Embryonic facial prominence (tissue), 1 donor: Measurements from ENCODE around the gene UTP4.
A peak's percentile ranks its signal among the peaks of the same experiment; 100 is the strongest.
"Not testable (repeated sequence)": the region's sequence is repeated elsewhere in the genome, so short reads cannot be mapped to it uniquely, and the experiment has no call there.

Experiments used
- DNase-seq: peaks from one replicate; pipeline ENCODE4 v3.0.0-alpha.2; 2016; ENCODE audit errors: extremely low spot score

Gene UTP4

DNA sequence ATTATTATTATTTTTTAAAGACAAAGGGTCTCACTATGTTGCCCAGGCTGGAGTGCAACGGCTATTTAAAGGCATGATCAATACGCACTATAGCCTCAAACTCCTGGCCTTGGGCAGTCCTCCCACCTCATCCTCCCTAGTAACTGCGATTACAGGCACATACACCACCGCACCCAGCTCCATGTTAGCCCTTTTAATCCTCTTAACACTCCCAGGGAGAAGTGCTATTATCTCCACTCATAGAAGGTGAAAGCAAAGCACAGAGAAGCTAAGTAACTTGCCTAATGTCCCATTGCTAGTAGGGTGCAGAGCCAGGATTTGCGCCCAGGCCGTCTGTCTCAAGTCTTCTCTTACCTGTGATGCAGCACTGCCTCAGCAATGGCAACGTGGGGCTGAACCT, 22.0 kb upstream of the UTP4 start:
- DNase-seq: no peak

DNA sequence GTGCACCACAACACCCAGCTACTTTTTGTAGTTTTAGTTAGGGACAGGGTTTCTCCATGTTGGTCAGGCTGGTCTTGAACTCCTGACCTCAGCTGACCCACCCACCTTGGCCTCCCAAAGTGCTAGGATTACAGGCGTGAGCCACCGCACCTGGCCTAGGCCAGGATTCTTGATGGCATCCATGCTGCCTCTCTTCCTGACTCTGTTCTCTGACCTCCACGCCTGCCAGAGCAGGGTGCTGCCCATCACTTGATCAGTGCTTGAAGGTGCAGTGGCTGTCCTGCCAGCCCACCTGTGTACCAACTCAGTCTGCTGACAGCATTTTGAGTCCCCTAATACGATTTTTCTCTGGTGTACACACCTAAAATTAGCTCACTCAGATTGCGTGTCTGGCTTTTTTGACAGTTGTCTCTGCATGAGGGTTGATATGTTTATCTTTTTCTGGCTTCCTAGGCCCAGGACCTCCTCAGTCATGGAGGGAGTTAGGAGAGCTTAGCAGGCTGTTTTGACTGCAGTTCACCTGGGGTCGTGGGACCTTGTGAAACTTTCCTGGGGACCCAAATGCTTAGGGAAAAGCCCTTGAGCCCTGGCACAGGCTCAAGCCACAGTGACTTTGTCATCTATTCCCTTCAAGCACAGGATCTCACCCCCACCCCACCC, 21.1 kb upstream of the UTP4 start:
- DNase-seq: no peak

DNA sequence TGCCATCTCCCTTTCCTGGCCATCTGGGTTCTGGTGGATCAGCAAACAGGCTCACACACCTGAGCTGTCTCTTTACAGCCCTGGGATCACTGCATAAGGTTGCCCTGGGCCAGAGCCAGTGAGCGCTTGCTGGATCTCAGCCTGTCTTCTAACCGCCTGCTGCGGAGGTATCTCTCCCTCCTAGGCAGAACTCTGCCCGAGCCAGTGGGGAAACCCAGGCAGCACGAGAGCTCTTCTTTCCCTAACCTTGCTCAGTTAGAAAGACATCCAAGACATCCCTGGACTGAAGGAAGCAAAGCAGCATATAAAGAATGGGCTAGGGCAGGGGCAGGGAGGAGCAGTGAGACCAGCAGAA, 20.6 kb upstream of the UTP4 start:
- DNase-seq: no peak

DNA sequence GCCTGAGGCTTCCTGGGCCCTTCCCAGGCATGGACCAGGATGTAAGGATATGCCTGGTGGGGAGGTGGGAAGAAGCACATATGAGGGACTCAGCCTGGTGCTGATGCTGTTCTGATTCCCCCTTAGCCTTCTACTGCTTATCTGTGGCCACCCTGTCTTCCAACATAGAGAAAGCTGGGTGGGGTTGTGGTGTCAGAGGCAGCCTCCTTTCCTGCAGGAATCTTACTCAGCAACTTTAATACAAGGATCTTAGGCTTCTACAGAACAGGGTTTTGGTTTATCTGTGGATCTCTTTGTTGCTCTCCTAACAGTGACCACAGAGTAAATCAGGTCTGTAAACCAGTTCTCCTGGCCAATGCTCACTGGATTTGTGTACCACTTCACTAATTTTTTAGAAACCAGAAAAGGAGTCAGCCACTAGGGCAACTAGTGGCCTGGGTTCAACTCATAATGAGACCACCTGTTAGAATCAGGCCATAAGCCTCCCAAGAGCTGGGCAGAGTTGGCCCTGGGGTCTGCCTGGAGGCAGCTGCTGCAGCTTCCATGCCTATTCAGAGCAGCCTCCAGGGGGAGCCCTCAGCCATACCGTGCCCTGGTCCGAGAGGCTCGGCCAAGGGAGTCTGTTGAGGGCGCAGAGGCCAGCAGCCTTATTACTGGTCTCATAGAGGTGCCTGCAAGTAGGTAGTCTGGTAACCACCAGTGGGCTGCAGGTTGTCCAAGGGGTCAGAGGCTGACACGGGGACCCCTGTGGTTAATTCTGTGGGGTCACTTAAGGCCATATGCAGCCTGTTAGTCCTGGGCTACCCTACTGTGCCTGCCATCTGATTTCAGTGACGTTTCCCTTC, 19.9 kb upstream of the UTP4 start:
- no peak for DNase-seq

DNA sequence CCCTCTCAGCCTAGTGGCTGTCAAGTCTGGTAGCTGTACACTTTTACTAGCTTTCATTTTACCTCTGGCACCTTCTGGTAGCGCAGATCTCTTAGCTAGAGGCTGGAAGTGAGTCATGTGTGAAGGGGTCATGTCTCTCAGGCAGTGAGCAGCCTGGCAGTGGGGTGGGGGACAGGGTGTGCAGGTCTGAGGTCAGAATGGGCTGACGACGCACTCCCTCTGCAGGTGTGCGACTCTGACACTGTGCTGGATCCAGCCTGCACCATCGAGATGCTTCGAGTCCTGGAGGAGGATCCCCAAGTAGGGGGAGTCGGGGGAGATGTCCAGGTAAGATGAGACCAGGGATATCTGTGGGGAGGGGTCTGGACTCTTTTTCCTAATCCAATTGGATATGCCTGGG, 19.2 kb upstream of the UTP4 start:
- DNase-seq: no peak

DNA sequence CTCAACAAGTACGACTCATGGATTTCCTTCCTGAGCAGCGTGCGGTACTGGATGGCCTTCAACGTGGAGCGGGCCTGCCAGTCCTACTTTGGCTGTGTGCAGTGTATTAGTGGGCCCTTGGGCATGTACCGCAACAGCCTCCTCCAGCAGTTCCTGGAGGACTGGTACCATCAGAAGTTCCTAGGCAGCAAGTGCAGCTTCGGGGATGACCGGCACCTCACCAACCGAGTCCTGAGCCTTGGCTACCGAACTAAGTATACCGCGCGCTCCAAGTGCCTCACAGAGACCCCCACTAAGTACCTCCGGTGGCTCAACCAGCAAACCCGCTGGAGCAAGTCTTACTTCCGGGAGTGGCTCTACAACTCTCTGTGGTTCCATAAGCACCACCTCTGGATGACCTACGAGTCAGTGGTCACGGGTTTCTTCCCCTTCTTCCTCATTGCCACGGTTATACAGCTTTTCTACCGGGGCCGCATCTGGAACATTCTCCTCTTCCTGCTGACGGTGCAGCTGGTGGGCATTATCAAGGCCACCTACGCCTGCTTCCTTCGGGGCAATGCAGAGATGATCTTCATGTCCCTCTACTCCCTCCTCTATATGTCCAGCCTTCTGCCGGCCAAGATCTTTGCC, 18.0 kb upstream of the UTP4 start:
- no peak for DNase-seq

DNA sequence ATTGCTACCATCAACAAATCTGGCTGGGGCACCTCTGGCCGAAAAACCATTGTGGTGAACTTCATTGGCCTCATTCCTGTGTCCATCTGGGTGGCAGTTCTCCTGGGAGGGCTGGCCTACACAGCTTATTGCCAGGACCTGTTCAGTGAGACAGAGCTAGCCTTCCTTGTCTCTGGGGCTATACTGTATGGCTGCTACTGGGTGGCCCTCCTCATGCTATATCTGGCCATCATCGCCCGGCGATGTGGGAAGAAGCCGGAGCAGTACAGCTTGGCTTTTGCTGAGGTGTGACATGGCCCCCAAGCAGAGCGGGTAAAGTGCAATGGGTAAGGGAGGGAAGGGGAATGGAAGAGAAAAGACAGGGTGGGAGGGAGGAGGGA, 17.5 kb upstream of the UTP4 start:
- DNase-seq: no peak

DNA sequence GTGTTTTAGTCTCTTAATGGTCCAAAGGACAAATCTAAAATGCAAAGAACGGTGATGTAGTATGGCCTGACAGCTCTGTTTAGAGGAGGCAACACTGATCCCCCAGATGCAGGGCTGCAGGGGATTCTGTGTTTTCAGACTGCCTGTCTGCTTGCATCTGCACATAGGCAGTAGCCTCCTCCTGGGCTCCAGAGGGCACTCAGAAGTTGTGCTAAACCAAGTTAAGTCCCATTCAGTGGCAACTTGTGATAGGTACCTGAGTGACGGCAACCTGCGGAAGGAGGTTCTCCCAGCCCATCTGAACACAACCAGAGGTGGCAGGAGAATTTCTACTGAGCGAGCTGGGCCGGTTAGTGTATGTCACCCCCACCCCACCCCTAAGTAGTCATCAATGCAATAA, 17.1 kb upstream of the UTP4 start:
- no peak for DNase-seq

DNA sequence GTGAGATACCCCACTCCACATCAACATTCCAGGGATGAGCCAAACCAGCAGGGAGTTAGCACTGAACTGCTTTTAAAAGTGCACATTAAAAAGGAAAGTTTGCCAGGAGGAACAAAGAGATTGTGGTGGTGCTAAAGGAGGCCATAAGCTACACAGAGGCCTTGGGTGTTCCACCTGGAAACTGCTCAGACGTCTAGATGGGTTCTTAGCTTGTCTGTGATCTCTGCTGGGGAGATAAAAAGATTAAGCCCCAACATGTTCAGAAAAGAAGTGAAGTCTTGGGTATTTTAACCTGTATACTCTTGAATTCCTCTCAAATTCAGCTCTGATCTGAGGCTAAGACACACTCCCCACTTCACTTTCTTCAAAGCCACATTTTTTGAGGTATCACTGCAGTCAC, 16.6 kb upstream of the UTP4 start:
- DNase-seq: no peak

DNA sequence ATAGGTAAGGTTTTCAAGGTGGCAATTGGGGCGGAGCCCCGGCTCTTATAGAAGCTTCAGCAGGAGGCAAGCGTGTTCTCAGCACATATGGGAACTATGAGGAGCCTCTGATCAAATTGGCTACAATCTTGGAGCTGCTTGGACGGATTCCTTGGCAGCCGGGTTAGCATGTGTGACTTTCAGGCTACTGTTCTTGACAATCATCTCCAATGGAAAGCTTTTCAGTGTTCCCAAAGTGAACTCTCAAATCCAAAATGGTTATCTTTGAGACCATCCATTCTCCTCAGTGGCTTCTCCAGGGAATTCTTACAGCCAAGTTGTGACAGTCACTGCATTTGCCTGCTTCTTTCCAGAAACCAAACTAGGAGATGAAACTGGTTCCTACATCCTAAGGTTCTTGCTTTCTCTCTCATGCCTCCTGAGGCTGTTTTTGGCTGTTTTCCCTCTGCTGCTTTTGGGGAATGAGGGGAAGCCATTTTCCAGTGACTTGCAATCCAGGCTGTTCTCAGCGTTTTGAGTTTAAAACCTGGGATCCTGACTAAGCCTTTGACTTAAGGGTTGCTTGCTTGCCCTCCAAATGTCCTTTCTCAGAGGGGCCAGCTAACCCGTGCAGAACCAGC, 16.1 kb upstream of the UTP4 start:
- DNase-seq: no peak

DNA sequence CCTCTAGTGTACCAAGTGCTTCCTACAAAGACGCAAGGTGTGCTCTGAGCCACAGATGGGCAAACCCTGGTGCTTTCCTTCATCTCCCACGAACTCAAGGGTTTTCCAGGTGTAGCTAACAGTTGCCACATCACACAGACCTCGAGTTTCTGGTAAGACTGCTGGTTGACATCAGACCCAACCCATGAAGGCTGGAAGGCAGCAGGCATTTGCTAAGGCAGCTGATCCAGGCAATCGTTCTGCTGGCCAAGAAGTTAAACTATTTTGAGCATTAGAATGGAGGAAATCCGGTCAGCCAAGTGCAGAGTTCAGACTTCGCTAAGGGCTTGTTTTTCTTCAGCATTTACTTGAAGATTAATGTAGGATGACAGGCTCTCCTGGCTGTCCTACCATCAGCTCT, 15.5 kb upstream of the UTP4 start:
- DNase-seq: no peak

DNA sequence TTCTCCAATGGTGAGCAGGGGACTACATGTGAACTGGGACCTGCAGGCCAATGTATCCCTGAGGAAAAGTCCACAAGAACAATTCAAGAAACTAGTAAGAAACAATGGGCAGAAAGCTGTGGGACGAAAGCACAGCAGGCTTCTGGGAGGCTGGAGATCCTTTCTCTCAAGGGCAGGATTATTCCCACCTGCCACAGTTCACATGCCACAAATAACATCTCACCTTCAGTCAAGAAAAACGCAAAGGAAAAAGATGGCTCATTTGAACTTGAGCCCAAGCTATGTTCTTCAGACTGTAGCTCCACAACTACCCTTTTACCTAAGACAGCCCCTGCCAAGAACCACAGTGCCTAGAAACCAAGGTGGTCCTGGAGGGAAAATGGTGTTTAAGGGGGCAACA, 14.0 kb upstream of the UTP4 start:
- no peak for DNase-seq

DNA sequence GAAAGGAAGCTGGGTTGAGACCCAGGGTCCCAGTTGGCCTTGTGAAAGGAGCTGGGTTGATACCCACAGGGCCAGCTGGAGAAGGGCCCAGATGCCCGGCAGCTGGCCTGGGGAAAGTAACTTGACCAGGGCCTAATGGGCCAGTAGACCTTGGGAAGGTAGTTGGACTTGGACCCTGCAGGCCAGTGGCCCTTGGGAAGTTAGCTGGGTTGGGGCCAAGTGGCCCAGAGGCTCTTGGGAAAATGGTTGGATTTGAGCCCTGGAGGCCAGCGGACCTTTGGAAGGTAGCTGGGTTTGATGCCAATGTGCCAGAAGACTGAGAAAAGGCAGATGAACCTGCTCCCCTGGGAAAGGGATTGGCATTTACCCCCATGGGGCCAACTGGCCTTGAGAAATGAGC, 13.5 kb upstream of the UTP4 start:
- no peak for DNase-seq

DNA sequence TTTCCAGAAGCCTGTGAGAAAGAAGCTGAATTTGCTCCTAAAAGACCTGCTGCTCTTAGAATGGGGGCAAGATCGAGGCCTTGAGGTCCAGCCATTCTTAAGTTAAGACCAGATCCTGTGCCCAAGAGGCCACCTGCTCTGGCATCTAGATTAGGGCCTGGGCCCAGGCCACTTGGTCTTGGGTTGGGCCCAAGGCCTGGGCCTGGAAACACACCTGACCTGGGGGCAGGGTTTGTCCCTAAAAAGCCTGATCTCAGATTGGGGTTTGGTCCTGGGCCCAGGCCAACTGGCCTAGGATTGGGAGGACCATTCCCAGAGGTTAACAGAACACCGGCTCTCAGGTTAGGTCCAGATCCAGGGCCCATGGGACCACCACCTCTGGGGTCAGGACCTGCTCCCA, 12.9 kb upstream of the UTP4 start:
- no peak for DNase-seq

DNA sequence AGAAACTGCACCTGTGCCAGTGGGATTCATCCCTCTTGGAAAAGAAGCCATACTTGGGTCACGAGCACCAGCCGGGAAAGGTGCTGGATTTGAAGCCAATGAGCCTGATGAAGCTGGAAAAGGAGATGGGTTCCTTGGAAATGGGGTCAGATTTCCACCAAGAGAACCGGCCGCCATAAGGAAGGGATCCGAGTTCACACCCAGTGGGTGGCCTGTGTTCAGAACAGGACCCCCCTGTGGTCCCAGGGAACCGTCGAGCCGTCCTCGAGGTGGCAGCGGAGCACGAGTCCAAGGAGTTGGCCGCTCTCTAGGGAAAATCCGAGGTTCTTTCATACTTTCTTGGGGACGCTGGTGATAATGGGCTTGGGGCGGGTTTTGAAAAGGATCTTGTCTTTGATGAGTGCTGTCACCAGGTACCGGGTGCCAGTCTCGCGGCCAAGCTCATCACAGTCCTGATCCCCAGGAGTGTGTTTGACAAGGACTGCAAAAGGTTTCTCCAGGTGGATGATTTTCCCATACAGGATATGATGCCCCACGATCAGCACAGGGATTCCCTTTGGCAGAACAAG, 12.3 kb upstream of the UTP4 start:
- no peak for DNase-seq

DNA sequence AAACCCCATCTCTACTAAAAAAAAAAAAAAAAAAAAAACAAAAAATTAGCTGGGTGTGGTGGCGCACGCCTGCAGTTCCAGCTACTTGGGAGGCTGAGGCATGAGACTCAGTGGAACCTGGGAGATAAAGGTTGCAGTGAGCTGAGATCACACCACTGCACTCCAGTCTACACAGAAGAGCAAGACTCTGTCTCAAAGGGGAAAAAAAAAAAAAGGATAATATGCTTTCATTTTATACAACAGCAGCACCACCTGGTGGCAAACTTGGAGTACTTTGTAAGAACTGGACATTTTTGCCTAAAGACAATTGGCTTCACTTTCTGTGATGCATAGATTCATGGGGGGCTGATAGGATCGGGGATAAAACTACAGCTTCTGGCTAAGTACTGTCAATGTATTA, 8.5 kb upstream of the UTP4 start:
- peak; percentile 48 for DNase-seq

DNA sequence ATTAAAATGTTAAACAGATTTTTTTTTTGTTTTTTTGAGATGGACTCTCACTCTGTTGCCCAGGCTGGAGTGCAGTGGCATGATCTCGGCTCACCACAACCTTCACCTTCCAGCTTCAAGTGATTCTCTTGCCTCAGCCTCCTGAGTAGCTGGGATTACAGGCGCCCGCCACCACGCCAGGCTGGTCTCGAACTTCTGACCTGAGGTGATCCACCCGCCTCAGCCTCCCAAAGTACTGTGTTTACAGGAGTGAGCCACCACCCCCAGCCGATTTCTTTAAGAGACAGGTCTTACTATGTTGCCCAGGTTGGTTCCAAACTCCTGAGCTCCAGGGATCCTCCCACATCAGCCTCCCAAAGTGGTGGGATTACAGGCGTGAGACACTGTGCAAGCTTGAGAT, 8.0 kb upstream of the UTP4 start:
- not testable (repeated sequence) for DNase-seq

DNA sequence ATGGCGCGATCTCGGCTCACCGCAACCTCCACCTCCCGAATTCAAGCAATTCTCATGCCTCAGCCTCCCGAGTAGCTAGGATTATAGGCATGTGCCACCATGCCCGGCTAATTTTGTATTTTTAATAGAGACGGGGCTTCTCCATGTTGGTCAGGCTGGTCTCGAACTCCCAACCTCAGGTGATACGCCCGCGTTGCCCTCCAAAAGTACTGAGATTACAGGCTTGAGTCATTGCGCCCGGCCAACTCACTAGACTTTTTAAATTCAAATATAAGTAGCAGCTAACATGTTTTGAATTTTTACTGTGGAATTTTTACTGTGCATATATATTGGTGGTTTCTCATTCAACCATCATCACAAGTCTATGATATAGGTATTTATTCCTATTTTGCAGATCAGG, 7.5 kb upstream of the UTP4 start:
- DNase-seq: not testable (repeated sequence)

DNA sequence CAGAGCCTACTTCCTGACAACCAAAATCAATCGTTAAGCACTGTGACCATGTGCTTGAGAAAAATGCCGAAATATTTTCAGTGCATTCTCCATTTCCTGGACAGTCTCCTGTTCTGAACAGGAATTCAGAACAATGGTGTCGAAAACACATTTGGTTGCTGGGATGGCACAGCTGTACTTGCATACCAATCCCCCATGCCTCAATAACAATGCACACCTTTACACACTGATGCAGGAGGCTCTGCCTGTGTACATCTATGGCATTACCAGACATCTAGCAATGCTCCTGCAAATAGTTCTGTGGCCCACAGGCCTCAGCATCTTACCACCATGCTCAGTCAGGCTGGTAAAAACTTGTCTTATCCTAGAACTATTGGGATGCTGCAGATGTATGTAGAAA, 6.2 kb upstream of the UTP4 start:
- no peak for DNase-seq

DNA sequence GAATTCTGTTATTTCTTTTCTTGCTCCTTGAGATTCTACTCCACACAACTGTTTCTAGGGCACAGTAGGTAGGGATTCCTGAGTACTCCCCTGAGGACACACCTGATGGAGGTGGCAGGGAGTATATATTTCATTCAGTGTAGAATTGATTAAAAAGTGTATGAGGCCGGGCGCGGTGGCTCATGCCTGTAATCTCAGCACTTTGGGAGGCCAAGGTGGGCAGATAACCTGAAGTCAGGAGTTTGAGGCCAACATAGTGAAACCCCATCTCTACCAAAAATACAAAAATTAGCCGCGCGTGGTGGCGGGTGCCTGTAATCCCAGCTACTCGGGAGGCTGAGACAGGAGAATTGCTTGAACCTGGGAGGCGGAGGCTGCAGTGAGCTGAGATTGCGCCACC, 5.6 kb upstream of the UTP4 start:
- not testable (repeated sequence) for DNase-seq

DNA sequence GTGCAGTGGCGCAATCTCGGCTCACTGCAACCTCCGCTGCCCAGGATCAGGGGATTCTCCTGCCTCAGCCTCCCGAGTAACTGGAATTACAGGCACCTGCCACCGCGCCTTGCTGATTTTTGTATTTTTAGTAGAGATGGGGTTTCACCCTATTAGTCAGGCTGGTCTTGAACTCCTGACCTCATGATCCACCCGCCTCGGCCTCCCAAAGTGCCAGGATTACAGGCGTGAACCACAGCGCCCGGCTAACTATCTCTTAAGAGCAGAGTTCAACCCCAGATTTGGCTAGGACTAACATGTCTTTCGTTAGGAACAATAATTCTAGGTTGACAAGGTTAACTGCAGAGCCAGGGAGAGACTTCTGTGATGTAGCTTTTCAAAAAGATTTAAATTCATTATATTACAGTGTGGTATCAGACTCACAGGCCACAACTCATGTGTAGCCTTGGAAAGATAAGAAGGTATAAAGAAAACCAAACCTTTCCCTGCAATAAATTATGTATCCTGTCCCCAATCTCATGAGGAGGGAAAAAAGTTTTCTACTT, 4.4 kb upstream of the UTP4 start:
- DNase-seq: no peak

DNA sequence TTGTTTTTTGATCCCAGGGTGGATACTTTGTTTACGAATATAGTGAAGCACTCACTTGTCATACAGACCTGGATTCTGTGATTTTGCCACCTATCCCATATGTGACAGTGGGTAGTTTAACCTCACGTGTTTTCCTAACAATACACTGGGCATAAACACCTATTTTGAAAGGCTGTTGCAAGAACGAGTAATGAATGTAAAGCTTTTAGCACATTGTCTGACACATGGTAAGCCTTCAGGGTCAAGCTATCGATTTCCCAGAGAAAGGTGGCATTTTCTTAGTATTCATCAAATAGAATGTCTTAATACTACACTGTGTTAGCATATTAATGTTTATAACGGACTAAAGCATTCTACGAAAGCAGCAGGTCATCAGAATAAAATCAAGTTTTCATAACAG, 2.0 kb upstream of the UTP4 start:
- DNase-seq: no peak
